Renal cortical epithelial cell (primary cell): ENCODE measurements around the gene PIGU. TPM values are rescaled to one million over a fixed set of nuclear protein-coding genes. Genes with fewer than 3 reads are reported as not detected.
A peak's percentile ranks its signal among the peaks of the same experiment; 100 is the strongest.

Experiments
- DNase-seq: peaks from one replicate; pipeline ENCODE4 v3.0.0-alpha.2; 2011; ENCODE audit warnings: low read depth
- total RNA-seq: library from RNA; depleted of rRNA; stranded (reverse); fragments of >200 nt; gene quantifications from 2 replicates; pipeline ENCODE4 v1.2.3, GENCODE V29; 2014

The PIGU gene
- total RNA-seq, 1 donor from 2014 or later = 9.7 TPM

DNA sequence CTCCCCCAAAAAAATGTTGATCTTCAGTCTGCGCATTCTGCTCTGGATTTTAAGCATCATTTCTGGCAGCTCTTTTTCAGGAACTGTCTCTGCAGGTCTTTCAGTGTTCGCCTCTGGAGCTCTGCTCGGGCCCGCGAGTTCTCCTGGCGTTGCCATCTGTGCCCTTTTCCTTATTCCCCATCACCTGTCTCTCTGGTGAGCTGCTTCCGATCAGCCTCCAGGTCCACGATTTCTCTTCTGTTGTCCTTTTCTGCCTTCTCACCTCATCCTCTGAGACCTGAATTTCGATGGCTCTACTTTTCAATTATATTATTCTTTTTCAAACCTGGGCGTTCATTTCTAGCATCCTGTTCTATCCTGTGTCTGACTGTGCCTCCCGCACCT lies 119.0 kb downstream of the PIGU start:
- no peak for DNase-seq

DNA sequence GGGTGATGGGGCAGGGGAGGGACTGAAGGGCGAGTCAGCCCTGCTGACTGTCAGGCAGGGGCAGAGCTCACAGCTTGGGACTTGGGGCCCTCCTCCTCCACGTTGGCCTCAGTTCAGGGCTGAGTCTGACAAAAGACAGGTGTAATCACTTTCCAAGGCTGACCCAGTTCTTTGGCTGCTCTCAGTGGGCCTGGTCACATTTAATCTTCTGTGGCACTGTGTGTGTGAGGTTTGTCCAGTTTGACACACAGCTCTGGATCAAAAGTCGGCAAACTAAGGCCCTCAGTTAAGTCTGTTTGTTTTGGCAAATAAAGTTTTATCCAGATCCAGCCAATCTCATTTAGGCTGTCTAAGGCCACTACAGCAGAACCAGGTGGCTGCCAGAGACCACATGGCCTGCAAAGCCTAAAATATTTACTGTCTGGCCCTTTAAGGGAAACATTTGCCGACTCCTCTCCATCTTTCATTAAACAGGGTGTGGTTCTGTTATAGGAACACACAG lies 123.5 kb downstream of the PIGU start:
- DNase-seq = no peak

- no peak for DNase-seq
These were observed 124.3 kb downstream of the PIGU start for GRCh38 chr20:34552569-34552968.

DNA sequence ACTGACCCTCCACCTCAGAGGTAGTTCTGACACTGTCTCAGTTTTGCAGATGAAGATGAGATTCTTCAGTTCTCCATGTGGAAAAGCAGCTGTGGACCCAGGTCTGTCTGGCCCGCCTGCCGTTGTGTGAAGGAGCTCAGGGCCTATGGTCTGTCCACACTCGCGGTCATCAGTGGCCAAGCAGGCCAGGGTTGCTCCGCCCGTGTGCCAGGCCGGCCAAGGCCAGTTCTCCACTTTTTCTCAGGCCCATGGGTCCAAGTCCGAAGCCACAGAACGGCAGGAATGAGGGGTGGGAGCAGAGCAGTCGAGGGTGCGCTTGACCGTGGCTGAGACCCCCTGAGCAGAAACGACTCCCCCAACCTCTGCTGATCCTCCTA lies 127.0 kb downstream of the PIGU start:
- no peak for DNase-seq

GRCh38 chr20:34549291-34549928 lies 127.5 kb downstream of the PIGU start:
- DNase-seq = peak; percentile 77

DNA sequence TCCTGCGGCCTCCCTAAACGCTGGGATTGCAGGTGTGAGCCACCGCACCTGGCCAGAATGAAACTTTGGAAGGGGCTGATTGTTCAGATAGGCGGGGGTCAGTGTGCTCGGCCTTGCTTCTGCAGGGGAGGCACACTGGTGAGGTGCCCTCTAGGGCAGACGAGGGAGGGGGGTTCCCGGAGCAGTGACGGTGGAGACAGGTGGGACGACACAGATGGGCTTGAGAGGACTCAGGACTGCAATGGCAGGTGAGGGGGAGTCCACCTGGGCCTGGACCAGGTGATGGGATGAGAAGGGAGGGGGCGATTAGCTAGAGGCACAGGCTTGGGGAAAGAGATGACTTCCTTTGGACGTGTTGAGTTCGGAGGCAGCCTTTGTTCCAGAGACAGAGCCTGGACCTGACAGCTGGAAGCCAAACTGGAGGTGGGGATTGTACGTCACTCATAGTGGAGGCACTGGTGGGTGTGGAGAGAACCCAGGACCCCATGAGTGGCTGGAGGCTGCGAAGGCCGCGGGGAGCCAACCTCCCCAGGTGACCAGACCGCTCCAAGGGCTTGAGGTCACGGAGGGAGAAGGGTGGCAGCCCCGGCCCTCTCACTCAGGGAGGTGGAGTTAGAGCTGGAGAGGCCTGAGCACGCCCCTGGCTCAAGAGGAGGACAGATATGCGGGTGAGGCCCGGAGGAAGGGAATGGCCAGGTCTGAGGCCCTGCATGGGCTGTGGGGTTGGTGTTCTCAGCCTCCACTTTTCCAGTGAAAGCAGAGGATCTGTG lies 128.9 kb downstream of the PIGU start:
- DNase-seq = no peak

DNA sequence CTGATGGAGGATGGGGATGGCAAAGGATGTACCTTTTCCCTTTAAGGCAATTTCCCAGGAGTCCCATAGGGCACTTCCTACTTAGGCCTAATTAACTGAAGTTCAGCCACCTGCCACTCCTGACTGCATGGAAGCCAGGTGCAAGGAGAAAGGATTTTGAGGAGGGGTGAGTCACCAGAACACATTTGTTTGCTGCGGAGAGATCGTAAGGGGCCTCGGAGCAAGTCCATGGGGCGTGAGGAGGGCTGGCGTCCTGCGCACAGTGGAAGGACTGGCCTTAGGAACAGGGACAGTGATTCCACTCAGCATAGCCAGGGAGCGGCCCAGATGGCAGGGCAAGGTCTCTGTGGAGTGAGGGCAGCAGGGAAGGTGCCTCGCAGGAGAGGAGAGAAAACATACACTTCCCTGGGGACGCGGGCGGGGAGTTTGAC lies 130.1 kb downstream of the PIGU start:
- no peak for DNase-seq

DNA sequence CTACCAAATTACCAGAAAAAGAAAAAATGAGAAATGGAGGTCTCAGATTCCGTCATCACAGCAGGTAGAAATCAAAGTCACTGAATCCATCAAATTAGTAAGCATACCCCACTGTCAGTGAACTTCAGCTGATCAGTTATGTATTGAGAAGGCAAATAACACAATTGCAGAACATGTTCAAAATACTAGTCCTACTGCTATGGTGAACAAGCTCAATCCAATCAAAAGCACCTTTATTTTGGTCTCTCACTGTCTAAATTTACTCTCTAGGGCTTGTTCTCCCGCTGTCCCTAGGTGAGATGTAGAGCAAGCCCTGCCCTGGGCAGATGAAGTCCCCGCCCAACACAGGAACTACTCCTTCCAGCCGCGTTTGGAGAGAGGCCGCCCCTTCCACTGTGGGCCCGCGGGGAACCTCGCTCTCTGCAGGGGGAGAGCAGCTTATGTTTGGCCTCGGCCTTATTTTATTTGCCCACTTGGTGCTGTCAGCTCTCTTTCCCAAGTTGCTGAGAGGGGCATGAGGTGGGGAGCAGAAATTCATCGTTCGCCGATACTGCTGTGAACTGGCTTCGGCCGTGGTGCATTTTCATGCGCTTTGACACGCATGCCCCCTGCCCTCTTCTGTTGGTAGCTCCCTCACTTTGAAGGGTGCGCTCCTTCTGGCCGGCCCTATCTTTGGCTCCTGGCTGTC lies 132.6 kb downstream of the PIGU start:
- DNase-seq = no peak

DNA sequence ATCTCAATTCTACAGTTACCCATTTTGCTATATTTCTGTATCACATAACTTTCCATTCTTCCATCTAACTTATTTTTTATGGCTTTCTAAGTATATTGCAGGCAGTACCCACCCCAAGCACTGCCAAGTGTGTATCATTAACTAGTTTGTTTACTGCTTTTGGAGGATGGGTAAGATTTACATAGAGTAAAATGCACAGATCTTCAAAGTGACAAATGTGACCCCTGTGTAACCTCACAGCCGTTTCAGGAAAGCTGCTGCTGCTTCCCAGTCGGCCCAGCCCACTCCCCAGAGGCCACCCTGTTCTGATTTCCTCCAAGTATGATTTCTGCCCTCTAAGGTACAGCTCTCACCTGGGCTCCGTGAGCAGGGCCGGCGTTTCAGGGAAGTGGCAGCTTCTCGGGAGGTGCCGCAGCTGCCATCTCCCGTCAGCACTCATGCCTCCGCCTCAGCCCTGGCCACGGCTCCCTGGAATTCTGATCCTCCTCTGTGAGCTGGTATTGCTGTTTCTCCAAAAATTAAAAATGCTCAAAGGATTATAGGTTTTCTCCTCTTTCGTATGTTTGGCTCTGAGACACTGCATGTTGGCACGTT lies 133.3 kb downstream of the PIGU start:
- no peak for DNase-seq

GRCh38 chr20:34542439-34542838 lies 134.5 kb downstream of the PIGU start:
- DNase-seq = no peak

- DNase-seq = no peak
These were observed 135.0 kb downstream of the PIGU start for GRCh38 chr20:34541917-34542316.

- no peak for DNase-seq
These were observed 135.5 kb downstream of the PIGU start for GRCh38 chr20:34541264-34541901.

- no peak for DNase-seq
These were observed 136.2 kb downstream of the PIGU start for GRCh38 chr20:34540596-34541263.

- DNase-seq = no peak
These were observed 137.1 kb downstream of the PIGU start for GRCh38 chr20:34539756-34540155.

GRCh38 chr20:34538671-34539123 lies 138.2 kb downstream of the PIGU start:
- DNase-seq = peak; percentile 53

DNA sequence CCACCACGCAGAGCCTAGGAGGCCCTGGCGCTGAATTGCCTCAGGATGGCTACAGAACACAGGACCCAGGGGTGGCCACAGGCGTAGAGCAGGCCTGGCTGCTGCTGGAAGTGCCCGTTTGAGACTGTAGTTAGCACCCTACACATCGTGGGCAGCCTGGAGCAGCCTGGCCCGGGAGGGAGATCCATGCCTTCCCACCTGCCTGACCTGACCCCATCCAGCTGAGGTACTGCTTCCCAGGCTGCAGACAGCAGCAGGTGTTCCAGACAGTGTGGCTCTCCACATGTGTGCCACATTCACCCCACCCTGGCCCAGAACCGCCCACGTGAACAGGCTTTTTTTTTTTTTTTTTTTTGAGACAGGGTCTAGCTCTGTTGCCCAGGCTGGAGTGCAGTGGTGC lies 139.2 kb downstream of the PIGU start:
- DNase-seq = no peak

DNA sequence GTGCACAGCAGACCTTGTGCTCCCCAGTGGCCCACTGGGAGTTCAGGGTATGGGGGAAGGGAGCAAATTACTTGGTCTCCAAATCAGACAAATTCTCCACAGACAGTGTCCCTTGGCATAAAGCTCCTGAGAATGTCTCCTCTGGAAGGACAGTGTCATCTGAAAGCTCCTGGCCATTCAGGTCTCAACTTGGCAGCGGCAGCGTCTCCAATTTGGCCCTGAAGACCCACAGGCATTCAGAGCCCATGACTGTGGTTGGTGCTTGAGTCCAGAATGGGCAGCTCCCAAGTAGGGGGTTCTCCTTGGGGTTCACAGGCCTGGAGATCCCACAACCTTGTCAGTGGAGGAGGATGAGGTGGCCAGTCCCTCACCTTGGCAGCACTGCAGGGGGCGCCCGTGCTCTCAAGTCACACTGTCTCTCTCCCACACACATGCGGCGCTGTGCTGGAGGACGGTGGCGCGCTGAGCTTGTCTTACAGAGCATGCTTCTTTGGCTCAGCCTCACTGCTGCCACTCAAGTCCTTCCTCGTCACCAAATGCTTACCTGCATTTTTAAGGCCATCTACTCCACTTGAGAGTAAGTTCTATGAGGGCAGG lies 140.0 kb downstream of the PIGU start:
- DNase-seq = no peak

DNA sequence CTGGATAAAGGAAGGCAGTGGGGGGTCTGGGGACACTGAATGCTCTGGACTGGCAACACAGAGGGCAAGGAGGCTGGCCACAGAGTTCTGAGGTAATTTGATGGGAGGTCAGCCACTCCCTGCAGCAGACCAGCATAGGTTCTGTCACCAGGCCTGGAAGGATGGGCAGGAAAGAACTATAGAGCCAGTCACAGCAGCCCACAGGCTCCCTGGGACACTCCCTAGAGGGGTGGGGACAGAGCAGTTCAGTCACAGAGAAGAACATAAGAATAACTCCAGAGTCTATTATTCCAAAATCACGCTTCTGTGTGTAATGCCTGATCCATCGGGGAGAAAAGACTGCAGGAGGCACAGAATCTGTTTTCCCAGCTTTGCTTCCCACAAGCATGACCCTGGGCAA lies 141.0 kb downstream of the PIGU start:
- no peak for DNase-seq

- no peak for DNase-seq
These were observed 141.5 kb downstream of the PIGU start for GRCh38 chr20:34535301-34535840.

GRCh38 chr20:34534391-34535165 lies 142.3 kb downstream of the PIGU start:
- no peak for DNase-seq
